ENCODE data around the gene MYLK4. TPM values are rescaled to one million over a fixed set of nuclear protein-coding genes. Genes with fewer than 3 reads are reported as not detected.

Gene MYLK4
- total and polyA plus RNA-seq, 2 experiments from 2014 or later, result 0.29 to 0.43 TPM

DNA sequence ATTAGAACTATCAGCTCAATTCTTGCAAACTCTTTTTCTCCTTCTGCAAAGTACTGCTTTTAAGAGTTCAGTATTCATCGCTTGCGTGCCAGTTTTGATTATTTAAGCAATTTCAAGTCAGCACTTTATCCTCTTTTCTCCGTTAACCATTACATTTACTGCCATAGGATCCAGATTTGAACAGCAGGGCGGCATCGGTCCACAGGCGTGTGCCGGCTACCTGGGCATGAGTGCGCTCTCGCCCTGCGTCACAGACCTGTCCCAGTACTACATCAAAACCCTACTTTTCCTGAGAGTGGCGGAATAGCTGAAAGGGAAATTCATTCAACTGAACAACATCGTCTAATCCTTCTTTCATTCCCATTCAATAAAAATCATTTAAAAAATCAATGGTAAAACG, 53.4 kb downstream of the MYLK4 start:
- Histone ChIP-seq H2AFZ (no peak overlapping the region), H3K9me3 (ENCODE audit: low read depth) (no peaks in the 10 kb centered on the region), H3K27ac (no peak overlapping the region), H3K4me1 (ENCODE audit: insufficient read depth) (no peaks in the 10 kb centered on the region), H3K9me2 (replicated peaks; ENCODE audit: insufficient read depth) (no peaks in the 10 kb centered on the region), H4K20me1 (ENCODE audit: insufficient read depth, poor library complexity, severe bottlenecking) (no peaks in the 10 kb centered on the region), H3K36me3 (replicated peaks; ENCODE audit: insufficient read depth, low read depth) (no peaks in the 10 kb centered on the region), H3K27me3 (no peaks in the 10 kb centered on the region), H3K4me2 (no peak overlapping the region), H3K79me2 (no peaks in the 10 kb centered on the region), H3K4me3 (no peak overlapping the region)
- DNase-seq (ENCODE audit: low spot score), result no peak
- 89% methylated on average over 13 of the region's 13 CpGs for WGBS (ENCODE audit: low lambda C conversion rate, missing lambda C conversion rate)
- TF ChIP-seq, protein P1, sequence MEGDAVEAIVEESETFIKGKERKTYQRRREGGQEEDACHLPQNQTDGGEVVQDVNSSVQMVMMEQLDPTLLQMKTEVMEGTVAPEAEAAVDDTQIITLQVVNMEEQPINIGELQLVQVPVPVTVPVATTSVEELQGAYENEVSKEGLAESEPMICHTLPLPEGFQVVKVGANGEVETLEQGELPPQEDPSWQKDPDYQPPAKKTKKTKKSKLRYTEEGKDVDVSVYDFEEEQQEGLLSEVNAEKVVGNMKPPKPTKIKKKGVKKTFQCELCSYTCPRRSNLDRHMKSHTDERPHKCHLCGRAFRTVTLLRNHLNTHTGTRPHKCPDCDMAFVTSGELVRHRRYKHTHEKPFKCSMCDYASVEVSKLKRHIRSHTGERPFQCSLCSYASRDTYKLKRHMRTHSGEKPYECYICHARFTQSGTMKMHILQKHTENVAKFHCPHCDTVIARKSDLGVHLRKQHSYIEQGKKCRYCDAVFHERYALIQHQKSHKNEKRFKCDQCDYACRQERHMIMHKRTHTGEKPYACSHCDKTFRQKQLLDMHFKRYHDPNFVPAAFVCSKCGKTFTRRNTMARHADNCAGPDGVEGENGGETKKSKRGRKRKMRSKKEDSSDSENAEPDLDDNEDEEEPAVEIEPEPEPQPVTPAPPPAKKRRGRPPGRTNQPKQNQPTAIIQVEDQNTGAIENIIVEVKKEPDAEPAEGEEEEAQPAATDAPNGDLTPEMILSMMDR (IDR thresholded peaks at IDR 0.05; ENCODE audit: poor library complexity), result no peak
- TF ChIP-seq EZH2phosphoT487 (IDR thresholded peaks at IDR 0.05; ENCODE audit: low read depth, severe bottlenecking, unreplicated experiment) (no peak), EZH2 (IDR thresholded peaks at IDR 0.05; ENCODE audit: borderline replicate concordance) (no peak)

DNA sequence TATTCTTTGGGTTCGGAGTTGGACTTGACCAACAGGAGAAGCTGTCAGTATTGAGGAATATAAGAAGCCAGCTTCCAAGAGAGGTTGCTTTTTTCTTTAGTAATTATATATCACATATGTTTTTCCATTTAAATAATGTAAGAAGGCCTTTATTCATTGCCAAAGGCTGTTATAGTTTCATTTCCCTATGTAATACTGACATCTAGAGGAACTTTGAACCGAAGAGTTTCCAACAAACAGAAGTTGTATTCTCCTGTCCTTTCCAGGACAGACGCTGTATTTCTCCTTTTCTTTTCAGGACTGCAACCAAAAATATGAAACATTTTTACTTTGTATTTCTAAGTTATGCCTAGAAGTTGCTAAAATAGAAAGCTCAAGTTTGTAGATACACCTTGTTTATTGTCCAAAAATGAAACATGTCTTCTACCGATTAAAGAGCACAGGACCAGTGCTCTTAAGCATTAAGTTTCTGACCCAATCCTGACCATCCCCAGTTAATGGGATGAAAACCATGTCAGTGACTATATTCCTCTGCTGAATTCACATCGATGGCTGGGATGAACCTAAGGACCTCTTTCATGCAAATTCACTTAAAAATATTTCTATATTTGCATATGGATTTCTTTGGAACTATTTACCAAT, 55.1 kb downstream of the MYLK4 start:
- Histone ChIP-seq H2AFZ (no peak overlapping the region), H3K27ac (no peak overlapping the region), H3K79me2 (no peaks in the 10 kb centered on the region), H3K9me3 (ENCODE audit: low read depth) (no peaks in the 10 kb centered on the region), H3K4me3 (no peak overlapping the region), H4K20me1 (ENCODE audit: insufficient read depth, poor library complexity, severe bottlenecking) (no peaks in the 10 kb centered on the region), H3K27me3 (no peaks in the 10 kb centered on the region), H3K9me2 (replicated peaks; ENCODE audit: insufficient read depth) (no peaks in the 10 kb centered on the region), H3K4me2 (no peak overlapping the region), H3K4me1 (ENCODE audit: insufficient read depth) (no peaks in the 10 kb centered on the region), H3K36me3 (replicated peaks; ENCODE audit: insufficient read depth, low read depth) (no peaks in the 10 kb centered on the region)
- TF ChIP-seq EZH2 (IDR thresholded peaks at IDR 0.05; ENCODE audit: borderline replicate concordance) (no peak), EZH2phosphoT487 (IDR thresholded peaks at IDR 0.05; ENCODE audit: low read depth, severe bottlenecking, unreplicated experiment) (no peak)
- TF ChIP-seq, protein P1 (IDR thresholded peaks at IDR 0.05; ENCODE audit: poor library complexity), result peak; percentile 61
- DNase-seq (ENCODE audit: low spot score), result peak; percentile 30
- WGBS (ENCODE audit: low lambda C conversion rate, missing lambda C conversion rate), result 70% methylated on average over 5 of the region's 5 CpGs

DNA sequence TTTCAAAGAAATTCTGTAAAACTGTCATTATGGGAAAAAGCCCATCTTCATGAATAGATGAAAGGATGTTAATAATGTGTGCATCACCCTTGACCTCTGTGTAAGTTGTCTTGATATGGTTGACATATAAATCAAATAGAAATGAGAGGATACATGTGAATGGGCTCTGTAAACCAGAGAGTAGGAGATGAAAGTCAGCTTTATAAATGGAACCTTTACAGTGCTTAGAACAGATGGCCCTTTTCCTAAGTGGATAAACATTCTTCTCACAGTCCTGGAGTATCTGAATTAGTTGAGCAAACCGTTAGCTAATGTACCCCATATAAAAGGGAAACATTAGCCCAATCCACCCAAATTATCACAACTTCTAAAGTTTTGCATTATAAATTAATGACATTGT, 57.5 kb downstream of the MYLK4 start:
- no peaks in the 10 kb centered on the region for H3K27me3 ChIP-seq
- H3K4me1 ChIP-seq (ENCODE audit: insufficient read depth), result no peaks in the 10 kb centered on the region
- H3K4me2 ChIP-seq, result no peak overlapping the region
- 44% methylated on average over 1 of the region's 1 CpG for WGBS (ENCODE audit: low lambda C conversion rate, missing lambda C conversion rate)
- H3K27ac ChIP-seq, result no peak overlapping the region
- H3K9me3 ChIP-seq (ENCODE audit: low read depth), result no peaks in the 10 kb centered on the region
- H4K20me1 ChIP-seq (ENCODE audit: insufficient read depth, poor library complexity, severe bottlenecking), result no peaks in the 10 kb centered on the region
- no peaks in the 10 kb centered on the region for H3K36me3 ChIP-seq (replicated peaks; ENCODE audit: insufficient read depth, low read depth)
- no peak overlapping the region for H2AFZ ChIP-seq
- DNase-seq (ENCODE audit: low spot score), result no peak
- no peak overlapping the region for H3K4me3 ChIP-seq
- no peaks in the 10 kb centered on the region for H3K79me2 ChIP-seq
- TF ChIP-seq, protein P1 (IDR thresholded peaks at IDR 0.05; ENCODE audit: poor library complexity), result no peak
- TF ChIP-seq EZH2 (IDR thresholded peaks at IDR 0.05; ENCODE audit: borderline replicate concordance) (no peak), EZH2phosphoT487 (IDR thresholded peaks at IDR 0.05; ENCODE audit: low read depth, severe bottlenecking, unreplicated experiment) (no peak)
- H3K9me2 ChIP-seq (replicated peaks; ENCODE audit: insufficient read depth), result no peaks in the 10 kb centered on the region
